GM08714 (cell line): ENCODE measurements around the gene AP1S1.
"Not testable (repeated sequence)": the region's sequence is repeated elsewhere in the genome, so short reads cannot be mapped to it uniquely, and the experiment has no call there.

Experiments
- H3K4me3 ChIP-seq: fragments of 200-500 bp; sonication (Bioruptor generic); 2 replicates; pipeline ENCODE4 v1.5.1; 2014; ENCODE audit warnings: mild to moderate bottlenecking, low read length, inconsistent platforms
- ZNF274 ChIP-seq: IDR thresholded peaks from 2 replicates; pipeline ENCODE4 v1.6.1; 2012; ENCODE audit warnings: mild to moderate bottlenecking, low read depth, low read length

AP1S1 gene

GRCh38 chr7:101179713-101180112, 25.4 kb downstream of the AP1S1 start:
- no peak for TF ChIP-seq ZNF274

GRCh38 chr7:101180130-101180755, 26.0 kb downstream of the AP1S1 start, which contains the start of gene NAT16:
TSS of gene NAT16 (minus strand) at chr7:101180293. CDS start at chr7:101174807, 5,486 bp downstream.
- H3K4me3 ChIP-seq: no peak within 1 kb of the TSS
- no peak for TF ChIP-seq ZNF274

More at GRCh38 chr7:101179713-101180112, 25.4 kb downstream of the AP1S1 start:
- no peak overlapping the region for H3K4me3 ChIP-seq

GRCh38 chr7:101185258-101185839, 31.1 kb downstream of the AP1S1 start:
- no peak overlapping the region for H3K4me3 ChIP-seq
- TF ChIP-seq ZNF274: no peak

GRCh38 chr7:101186194-101186593, 31.9 kb downstream of the AP1S1 start:
- no peak overlapping the region for H3K4me3 ChIP-seq
- no peak for TF ChIP-seq ZNF274

- no peak for TF ChIP-seq ZNF274
These were observed 32.7 kb downstream of the AP1S1 start for GRCh38 chr7:101186844-101187428.

GRCh38 chr7:101189109-101189508, 34.8 kb downstream of the AP1S1 start:
- no peak for TF ChIP-seq ZNF274
- H3K4me3 ChIP-seq: no peak overlapping the region

More at GRCh38 chr7:101186844-101187428, 32.7 kb downstream of the AP1S1 start:
- H3K4me3 ChIP-seq: no peak overlapping the region

- H3K4me3 ChIP-seq: no peak overlapping the region
- no peak for TF ChIP-seq ZNF274
These were observed 41.6 kb downstream of the AP1S1 start for GRCh38 chr7:101195884-101196283.

GRCh38 chr7:101197991-101198390, 43.7 kb downstream of the AP1S1 start:
- H3K4me3 ChIP-seq: no peak overlapping the region
- TF ChIP-seq ZNF274: no peak

- no peak overlapping the region for H3K4me3 ChIP-seq
- no peak for TF ChIP-seq ZNF274
These were observed 44.2 kb downstream of the AP1S1 start for GRCh38 chr7:101198476-101198875.

GRCh38 chr7:101199522-101199921, 45.2 kb downstream of the AP1S1 start:
- H3K4me3 ChIP-seq: not testable (repeated sequence)

GRCh38 chr7:101200504-101200861, 46.2 kb downstream of the AP1S1 start:
- no peak for TF ChIP-seq ZNF274
- H3K4me3 ChIP-seq: no peak overlapping the region

GRCh38 chr7:101200862-101201599, 46.8 kb downstream of the AP1S1 start, which contains the start of gene MOGAT3:
TSS of gene MOGAT3 (minus strand) at chr7:101201036. CDS start at chr7:101200854, 182 bp downstream.
- H3K4me3 ChIP-seq: no peak within 1 kb of the TSS
- TF ChIP-seq ZNF274: no peak

GRCh38 chr7:101201695-101202602, 47.7 kb downstream of the AP1S1 start:
- no peak overlapping the region for H3K4me3 ChIP-seq
- no peak for TF ChIP-seq ZNF274

- no peak overlapping the region for H3K4me3 ChIP-seq
- no peak for TF ChIP-seq ZNF274
These were observed 48.3 kb downstream of the AP1S1 start for GRCh38 chr7:101202603-101202918.

GRCh38 chr7:101203740-101204738, 49.8 kb downstream of the AP1S1 start:
- H3K4me3 ChIP-seq: not testable (repeated sequence)
